Measurements from ENCODE around the gene PSMA1. TPM values are rescaled to one million over a fixed set of nuclear protein-coding genes. Genes with fewer than 3 reads are reported as not detected.

The PSMA1 gene
- total and polyA plus RNA-seq, 2 of the 8 experiments (the other 6 are each of a cell fraction or from before 2014, with no cell fraction given), result 148 to 159 TPM

DNA sequence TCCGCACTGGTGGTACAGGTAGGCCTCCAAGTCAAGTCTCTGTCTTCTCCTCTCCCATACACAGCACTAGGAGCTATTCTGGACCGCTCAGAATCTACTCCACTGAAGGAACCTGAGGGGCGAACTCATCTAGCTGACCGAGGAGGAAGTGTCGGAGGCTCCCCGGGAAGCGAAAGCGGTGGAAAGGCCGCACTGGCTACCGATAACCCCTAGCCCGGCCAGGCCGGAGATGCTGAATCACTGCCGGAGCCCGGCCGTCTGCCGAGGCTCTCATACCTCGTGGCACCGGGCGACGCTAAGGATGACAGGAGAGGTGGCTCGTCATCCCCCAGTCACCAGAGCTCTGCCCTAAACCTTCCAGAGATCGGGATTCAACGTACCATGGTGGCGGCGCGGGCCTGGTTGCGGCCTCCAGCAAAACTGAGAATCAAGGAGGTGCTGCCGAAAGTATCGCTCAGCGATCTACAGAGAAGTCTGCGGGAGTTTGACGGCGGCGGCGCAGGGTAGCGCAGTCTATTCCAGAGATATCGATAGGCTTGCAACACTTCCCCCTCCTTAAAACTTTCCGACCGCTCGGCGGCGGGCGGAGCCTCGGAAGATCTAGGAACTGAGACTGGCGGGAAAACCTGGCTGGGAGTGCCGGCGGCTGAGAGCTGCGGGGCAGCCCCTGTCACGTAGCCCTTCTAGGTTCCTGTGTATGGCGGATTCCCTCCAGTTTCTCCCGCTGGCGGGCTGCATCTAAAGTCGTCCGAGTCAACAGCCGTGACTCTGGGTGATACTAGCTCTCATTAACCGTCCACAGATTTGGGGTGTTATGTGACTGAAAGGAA is at the start of gene PSMA1 (continued):
- TF ChIP-seq CHD7 (IDR thresholded peaks at IDR 0.05; ENCODE audit: insufficient replicate concordance, low read length), result no peak

All from H1 (cell line).